Pancreas (tissue), 10 donors: Measurements from ENCODE around the gene STX18. TPM values are rescaled to one million over a fixed set of nuclear protein-coding genes. Genes with fewer than 3 reads are reported as not detected.

Experiments used
- ATAC-seq, 4 donors: fragments of 200-7000 bp; cut with Tn5 transposase; one replicate each; pipeline versions ENCODE4 v1.8.0 to v1.9.1; 2020; ENCODE audit warnings: mild to moderate bottlenecking in 4 of 4, moderate library complexity in 4 of 4
- DNase-seq, 6 donors: peaks; one replicate each; pipeline ENCODE4 v3.0.0-alpha.2; 2020
- FAIRE-seq: peaks from 2 replicates; lab custom pipeline; 2012; peaks lifted over from hg19 to GRCh38; lab: Jason Lieb, UNC
- H3K27ac ChIP-seq, 4 donors: fragments of 200-600 bp; sonication (generic); 1 replicate in 3 of 4; 2 replicates in 1 of 4; pipeline versions ENCODE4 v1.5.0 to v1.8.0; 2020
- H3K27me3 ChIP-seq, 4 donors: fragments of 200-600 bp; one replicate each; pipeline ENCODE4 v1.8.0; 2021
- H3K36me3 ChIP-seq, 3 donors: fragments of 200-600 bp; sonication (generic) in 1 of 3; one replicate each; pipeline versions ENCODE4 v1.5.0 to v1.8.0; 2020 to 2021
- H3K4me1 ChIP-seq, 3 donors: fragments of 200-600 bp; one replicate each; pipeline ENCODE4 v1.8.0; 2021
- H3K4me3 ChIP-seq, 4 donors: fragments of 200-600 bp; sonication (generic) in 2 of 4; one replicate each; pipeline versions ENCODE4 v1.5.0 to v1.8.0; 2020 to 2021
- H3K9me3 ChIP-seq, 4 donors: fragments of 200-600 bp; one replicate each; pipeline ENCODE4 v1.8.0; 2021
- CTCF ChIP-seq, 4 donors: fragments of 200-600 bp; sonication (generic) in 3 of 4; IDR thresholded peaks; one replicate each; pipeline versions ENCODE4 v1.5.0 to v1.8.0; 2021; ENCODE audit warnings: antibody characterized with exemption in 4 of 4
- WGBS, 2 donors: extraction: QIAGEN DNeasy Blood & Tissue Kit; methylation state at CpG; one replicate each; pipeline ENCODE4 v1.1.7; 2013; 5-methylcytosine and 5-hydroxymethylcytosine counted together
- intact Hi-C, 3 donors: fragments of 100-400 bp; cut with DNase I; formaldehyde crosslinking; loops; one replicate each; pipeline versions ENCODE4 v1.11.1 to v1.14.2; 2022
- polyA plus RNA-seq, 2 donors: library from polyadenylated mRNA; stranded (reverse); fragments of 200-250 nt; gene quantifications; one replicate each; pipeline ENCODE4 v1.2.3, GENCODE V29; 2013
- total RNA-seq, 6 donors: library from RNA; stranded (reverse); fragmentation: NEBNext Ultra II Directional in 4 of 6; extraction: Animal tissue kit (Norgen Biotek cat#: 25700) in 4 of 6; gene quantifications; one replicate each; pipeline versions ENCODE4 v1.2.1 to v1.2.4, GENCODE V29; 2021 to 2023
- donor health status: healthy with polysubstance abuse.
- donor health status: DM: no; HTN: no; CAD: no; lungs with moderate emphysema.
- donor health status: DM: no; HTN: no; CAD: no.
- donor health status: control.
- donor health status: control.
- donor health status: Bipolar disorder and iron deficiency.
- donor health status: DM: yes; HTN: yes; CAD: no.
- donor health status: DM: no; HTN: no; CAD: no.
- donor health status: DM: no; HTN: no; CAD: no.
- donor health status: DM: yes; HTN: yes; CAD: no.

STX18 gene
- total and polyA plus RNA-seq, 8 donors: 13.6 to 35.9 (median 19.0) TPM

GRCh38 chr4:4549534-4549933 is 7.7 kb upstream of the STX18 start:
- H3K9me3 ChIP-seq: no peaks in the 10 kb centered on the region
- no peaks in the 10 kb centered on the region for H3K4me1 ChIP-seq
- 100% methylated on average over 1 of the region's 1 CpG for WGBS, 2 donors
- intact Hi-C loops: no loop called here
- FAIRE-seq (no peak), DNase-seq (no peak), ATAC-seq (no peak)
- H3K27ac ChIP-seq: no peak overlapping the region
- H3K4me3 ChIP-seq: no peak overlapping the region
- H3K36me3 ChIP-seq: peaks cover 0 to 4% (median 0%) of the 10 kb centered on the region in 3 donors
- TF ChIP-seq CTCF (IDR thresholded peaks at IDR 0.05): no peak
- no peaks in the 10 kb centered on the region for H3K27me3 ChIP-seq

GRCh38 chr4:4542774-4543485 is 1.1 kb upstream of the STX18 start:
- H3K9me3 ChIP-seq: no peaks in the 10 kb centered on the region
- no peaks in the 10 kb centered on the region for H3K27me3 ChIP-seq
- H3K36me3 ChIP-seq: no peaks in the 10 kb centered on the region
- no peak for TF ChIP-seq CTCF (IDR thresholded peaks at IDR 0.05)
- no peak overlapping the region for H3K27ac ChIP-seq
- no peak for DNase-seq
- ATAC-seq: no peak
- H3K4me3 ChIP-seq: peak overlapping the region; percentile 84 to 95 (median 92)
- peaks cover 0 to 12% (median 12%) of the 10 kb centered on the region in 3 donors for H3K4me1 ChIP-seq
- intact Hi-C loops: no loop called here
- no peak for FAIRE-seq
- WGBS, 2 donors: 19 to 21% methylated on average over 12 of the region's 12 CpGs

- intact Hi-C loops: no loop called here
- peak overlapping the region; percentile 60 to 82 (median 72) for H3K27ac ChIP-seq
Measured at GRCh38 chr4:4541040-4541631, 712 bp downstream of the STX18 start.

GRCh38 chr4:4539481-4539880 is 2.4 kb downstream of the STX18 start:
- DNase-seq (no peak), ATAC-seq (no peak), FAIRE-seq (no peak)
- H3K36me3 ChIP-seq: no peaks in the 10 kb centered on the region
- WGBS, 2 donors: 68 to 76% methylated on average over 2 of the region's 2 CpGs
- no peaks in the 10 kb centered on the region for H3K9me3 ChIP-seq
- intact Hi-C loops: no loop called here
- TF ChIP-seq CTCF (IDR thresholded peaks at IDR 0.05): no peak
- no peak overlapping the region for H3K27ac ChIP-seq
- H3K4me3 ChIP-seq: no peak overlapping the region
- no peaks in the 10 kb centered on the region for H3K27me3 ChIP-seq
- peaks cover 5 to 12% (median 12%) of the 10 kb centered on the region in 3 donors for H3K4me1 ChIP-seq

More at GRCh38 chr4:4541040-4541631, 712 bp downstream of the STX18 start:
- WGBS, 2 donors: 3 to 5% methylated on average over 10 of the region's 10 CpGs
- peak; percentile 47 to 71 (median 48) for ATAC-seq
- TF ChIP-seq CTCF (IDR thresholded peaks at IDR 0.05): no peak
- H3K27me3 ChIP-seq: no peaks in the 10 kb centered on the region
- H3K4me3 ChIP-seq: peak overlapping the region; percentile 84 to 95 (median 92)
- FAIRE-seq: no peak
- H3K9me3 ChIP-seq: no peaks in the 10 kb centered on the region
- peak in 3 of 6 donors; percentile 12 to 26 (median 15) for DNase-seq
- H3K4me1 ChIP-seq: peaks cover 5 to 12% (median 12%) of the 10 kb centered on the region in 3 donors
- H3K36me3 ChIP-seq: no peaks in the 10 kb centered on the region

- no peak for TF ChIP-seq CTCF (IDR thresholded peaks at IDR 0.05)
- Histone ChIP-seq H3K27me3 (no peaks in the 10 kb centered on the region), H3K4me1 (peaks cover 3 to 5% (median 3%) of the 10 kb centered on the region in 3 donors), H3K36me3 (no peaks in the 10 kb centered on the region), H3K4me3 (no peak overlapping the region), H3K9me3 (no peaks in the 10 kb centered on the region), H3K27ac (no peak overlapping the region)
- FAIRE-seq: no peak
- intact Hi-C loops: no loop called here
- DNase-seq: no peak
- ATAC-seq: no peak
Measured at GRCh38 chr4:4535590-4535989, 6.3 kb downstream of the STX18 start.
